Stimulated activated CD4-positive, alpha-beta T cell treated with anti-CD3 and anti-CD28 coated beads, Interleukin-4, amount 100 ng/mL, for 1 hour (primary cell): ENCODE results near the gene NEURL3.
"Not testable (repeated sequence)": the region's sequence is repeated elsewhere in the genome, so short reads cannot be mapped to it uniquely, and the experiment has no call there.

Experiments
- DNase-seq: peaks from one replicate; pipeline ENCODE4 v3.0.0-alpha.2; 2020

The NEURL3 gene, protein sequence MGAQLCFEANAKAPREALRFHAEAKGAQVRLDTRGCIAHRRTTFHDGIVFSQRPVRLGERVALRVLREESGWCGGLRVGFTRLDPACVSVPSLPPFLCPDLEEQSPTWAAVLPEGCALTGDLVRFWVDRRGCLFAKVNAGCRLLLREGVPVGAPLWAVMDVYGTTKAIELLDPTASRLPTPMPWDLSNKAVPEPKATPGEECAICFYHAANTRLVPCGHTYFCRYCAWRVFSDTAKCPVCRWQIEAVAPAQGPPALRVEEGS

DNA sequence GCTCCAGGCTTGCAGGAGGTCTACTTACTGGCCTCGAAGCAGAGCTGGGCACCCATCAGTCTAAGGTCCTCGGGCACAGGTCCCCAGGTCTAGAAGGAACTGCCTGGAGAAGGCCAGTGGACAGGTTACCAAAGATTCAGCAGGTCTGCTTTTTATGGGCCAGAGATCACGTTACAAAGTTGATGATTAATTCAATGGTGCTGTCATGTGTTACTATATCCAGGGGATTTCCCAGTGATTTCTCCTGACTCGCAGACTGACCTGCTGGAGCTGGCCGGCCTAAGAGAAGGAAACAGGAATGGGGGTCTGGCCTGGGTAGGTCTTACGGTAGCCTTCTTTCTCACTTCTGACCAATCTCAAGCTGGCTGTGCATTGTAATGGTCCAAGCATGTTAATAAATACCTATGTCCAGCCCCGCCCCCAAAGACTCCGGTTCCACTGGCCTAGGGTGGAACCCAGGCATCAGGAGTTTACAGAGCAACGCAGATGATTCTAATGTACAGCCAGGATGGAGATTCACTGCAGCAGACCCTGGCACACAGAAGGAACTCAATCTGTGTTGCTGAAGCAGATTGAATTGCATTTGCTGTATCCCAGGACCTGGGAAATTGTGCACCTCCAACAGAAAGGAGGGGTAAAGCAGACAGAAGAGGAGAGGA is at the start of gene NEURL3:
Gene NEURL3 (minus strand): TSS at position 127 of the 659 bp plus-strand sequence. CDS start 71 bp downstream, at position 56.
- no peak for DNase-seq

DNA sequence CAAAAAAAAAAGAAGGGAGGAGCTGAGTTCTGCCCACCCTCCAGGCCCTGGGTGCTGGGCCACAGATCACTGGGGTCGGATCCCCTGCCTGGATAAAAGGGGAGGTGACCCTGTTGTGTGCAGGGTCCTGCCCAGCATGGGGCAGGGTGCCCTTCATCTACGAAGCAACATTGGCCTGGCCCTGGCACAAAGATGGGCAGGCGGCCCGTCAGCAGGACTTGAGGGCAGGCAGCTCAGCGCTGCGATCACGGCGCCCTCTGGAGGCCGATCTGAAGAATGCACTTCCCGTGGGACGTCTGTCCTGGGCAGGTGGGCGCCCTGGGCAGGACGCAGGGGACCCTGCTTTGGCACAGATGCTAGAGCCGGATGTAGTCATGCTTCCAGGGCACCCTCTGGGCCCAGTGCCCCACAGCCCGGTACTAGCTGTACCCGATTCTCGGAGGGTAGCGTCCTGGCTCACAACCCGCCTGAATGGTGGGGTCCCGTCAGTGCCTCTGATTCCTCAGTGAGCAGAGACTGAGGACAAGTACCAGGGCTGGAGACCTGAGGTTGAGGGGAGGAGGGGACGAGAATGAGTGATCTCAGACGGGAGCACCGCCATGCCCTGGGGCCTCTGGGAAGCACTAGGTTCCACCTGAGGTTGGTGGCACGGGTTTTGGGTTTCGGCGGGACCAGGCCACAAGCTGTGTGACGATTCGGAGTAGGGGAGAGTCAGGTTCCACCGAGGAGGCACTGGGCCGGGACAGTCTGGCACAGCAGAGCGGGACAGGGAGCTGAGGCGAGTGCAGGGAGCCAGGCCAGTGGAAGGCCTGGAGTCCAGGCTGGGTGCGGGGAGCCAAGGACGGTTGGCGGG is 49.4 kb upstream of the NEURL3 start:
- DNase-seq: peak; percentile 71

DNA sequence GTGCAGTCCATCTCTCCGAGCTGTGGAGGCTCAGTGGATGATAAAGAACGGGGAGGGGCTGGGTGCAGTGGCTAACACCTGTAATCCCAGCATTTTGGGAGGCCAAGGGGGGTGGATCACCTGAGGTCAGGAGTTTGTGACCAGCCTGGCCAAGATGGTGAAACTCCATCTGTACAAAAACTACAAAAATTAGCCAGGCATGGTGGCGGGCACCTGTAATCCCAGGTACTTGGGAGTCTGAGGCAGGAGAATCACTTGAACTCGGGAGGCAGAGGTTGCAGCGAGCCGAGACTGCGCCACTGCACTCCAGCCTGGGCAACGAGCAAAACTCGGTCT is 48.8 kb upstream of the NEURL3 start:
- not testable (repeated sequence) for DNase-seq

DNA sequence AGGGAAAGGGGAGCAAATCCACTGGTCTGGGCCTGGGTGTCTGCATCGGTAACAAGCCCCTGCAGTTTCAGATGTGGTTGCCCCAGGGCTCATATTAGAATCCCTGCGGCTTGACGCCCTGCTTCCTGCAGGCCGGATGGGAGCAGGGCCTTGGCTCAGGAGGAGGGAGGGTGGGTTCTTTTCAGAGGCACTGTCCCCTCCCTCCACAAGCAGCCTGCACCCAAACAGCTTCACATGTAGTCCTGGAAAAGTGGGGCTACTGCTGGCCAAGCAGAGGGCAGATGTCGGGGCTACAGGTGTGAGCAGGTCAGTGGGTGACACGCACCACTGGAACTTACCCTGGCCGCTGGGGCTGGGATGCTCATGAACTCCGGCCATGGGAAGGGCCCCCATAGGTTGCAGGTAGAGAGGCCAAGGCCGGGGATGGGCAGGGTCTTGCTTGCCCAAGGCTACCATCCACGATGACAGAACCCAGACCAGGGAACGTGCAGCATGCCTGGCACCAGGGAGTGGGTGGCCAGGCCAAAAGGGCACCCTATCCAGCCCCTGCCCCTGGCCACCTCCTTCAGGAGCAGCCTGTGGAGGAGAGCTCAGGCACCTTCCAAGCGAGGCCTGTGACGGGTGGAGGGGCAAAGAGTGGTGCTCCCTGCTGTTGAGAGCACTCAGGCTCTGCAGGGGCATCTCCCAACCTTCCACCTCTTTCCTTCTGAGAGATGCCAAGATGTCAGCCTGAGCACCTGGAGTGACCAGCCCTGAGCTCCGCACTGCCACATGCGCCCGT is 48.2 kb upstream of the NEURL3 start:
- no peak for DNase-seq

DNA sequence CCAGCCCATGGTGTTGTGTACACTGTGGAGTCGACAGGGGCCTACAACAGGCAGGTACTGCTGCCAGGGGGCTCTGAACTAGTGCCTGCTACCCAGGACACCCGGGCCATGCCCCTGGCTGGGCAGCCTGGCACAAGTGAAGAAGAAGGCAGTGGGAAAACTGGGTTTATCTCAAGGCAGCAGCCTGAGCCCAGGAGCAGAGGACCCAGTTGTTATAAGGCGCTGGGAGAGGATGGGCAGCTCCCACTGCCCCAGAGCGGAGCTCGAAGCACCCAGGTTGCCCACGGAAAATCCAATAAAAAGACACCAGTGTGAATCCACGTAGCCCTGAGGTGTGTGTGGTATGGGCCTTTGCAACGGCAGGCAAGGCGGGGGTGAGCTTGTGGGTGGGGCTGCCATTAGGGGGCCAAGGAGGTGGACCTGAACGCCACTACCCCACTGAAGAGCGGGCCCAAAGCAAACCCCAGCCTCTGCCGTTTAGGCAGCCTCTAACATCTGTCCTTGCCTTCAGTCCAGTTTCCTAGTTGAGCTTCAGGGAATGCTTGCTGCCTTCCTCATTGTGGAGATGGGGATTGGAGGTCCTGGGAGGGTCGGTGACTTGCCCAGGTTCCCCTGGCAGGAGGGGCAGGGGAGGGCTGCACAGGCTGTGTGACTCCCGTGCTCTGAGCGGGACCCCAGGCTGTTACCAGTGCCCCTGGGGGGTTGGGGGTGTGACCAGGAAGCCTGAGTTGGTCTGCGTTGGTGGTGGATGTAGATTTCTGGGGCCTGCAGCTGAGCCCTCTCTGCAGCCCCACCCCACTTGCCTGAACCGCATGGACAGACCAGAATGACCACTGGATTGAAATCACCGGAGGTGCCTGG is 47.4 kb upstream of the NEURL3 start:
- DNase-seq: no peak

DNA sequence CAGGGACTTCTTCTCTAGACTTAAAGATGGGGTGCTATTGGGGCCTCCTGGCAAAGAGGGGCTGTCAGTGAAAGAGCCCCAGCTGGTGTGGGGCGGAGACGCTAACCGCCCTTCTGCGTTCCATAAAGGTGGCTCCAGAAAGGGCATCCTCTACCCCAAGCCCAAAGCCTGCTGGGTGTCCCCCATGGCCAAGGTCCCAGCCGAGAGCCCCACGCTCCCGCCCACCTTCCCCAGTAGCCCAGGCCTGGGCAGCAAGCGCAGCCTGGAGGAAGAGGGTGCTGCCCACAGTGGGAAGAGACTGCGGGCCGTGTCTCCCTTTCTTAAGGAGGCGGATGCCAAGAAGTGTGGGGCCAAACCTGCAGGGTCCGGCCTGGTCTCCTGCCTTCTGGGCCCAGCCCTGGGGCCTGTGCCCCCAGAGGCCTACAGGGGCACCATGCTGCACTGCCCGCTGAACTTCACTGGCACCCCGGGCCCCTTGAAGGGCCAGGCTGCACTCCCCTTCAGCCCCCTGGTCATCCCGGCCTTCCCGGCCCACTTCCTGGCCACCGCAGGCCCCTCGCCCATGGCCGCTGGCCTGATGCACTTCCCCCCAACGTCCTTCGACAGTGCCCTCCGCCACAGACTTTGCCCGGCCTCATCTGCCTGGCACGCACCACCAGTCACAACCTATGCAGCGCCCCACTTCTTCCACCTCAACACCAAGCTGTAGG is 46.6 kb upstream of the NEURL3 start:
- no peak for DNase-seq

DNA sequence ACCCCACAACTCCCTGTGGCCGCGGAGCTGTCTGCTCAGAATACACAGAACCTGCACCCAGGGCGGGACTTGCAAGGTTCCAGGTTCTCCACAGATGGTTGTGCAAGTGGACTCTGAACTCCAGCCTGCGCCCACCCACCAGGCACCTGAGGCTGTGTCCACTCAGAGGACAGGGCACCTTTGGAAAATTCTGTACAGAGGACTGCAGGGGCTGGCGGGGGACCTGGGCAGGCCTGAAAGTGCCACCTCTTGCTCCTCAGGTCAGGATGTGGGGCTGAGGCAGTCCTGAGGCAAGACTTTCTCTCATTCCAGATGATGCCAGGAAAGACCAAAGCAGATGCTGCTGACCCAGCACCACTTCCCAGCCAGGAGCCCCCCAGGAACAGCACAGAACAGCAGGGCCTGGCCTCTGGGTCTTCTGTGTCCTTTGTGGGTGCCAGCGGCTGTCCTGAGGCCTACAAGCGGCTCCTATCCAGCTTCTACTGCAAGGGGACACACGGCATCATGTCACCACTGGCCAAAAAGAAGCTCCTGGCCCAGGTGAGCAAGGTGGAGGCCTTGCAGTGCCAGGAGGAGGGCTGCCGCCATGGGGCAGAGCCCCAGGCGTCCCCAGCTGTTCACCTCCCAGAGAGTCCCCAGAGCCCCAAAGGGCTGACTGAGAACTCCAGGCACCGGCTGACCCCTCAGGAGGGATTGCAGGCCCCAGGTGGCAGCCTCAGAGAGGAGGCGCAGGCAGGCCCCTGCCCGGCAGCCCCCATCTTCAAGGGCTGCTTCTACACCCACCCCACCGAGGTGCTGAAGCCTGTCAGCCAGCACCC is 45.8 kb upstream of the NEURL3 start:
- DNase-seq: no peak

DNA sequence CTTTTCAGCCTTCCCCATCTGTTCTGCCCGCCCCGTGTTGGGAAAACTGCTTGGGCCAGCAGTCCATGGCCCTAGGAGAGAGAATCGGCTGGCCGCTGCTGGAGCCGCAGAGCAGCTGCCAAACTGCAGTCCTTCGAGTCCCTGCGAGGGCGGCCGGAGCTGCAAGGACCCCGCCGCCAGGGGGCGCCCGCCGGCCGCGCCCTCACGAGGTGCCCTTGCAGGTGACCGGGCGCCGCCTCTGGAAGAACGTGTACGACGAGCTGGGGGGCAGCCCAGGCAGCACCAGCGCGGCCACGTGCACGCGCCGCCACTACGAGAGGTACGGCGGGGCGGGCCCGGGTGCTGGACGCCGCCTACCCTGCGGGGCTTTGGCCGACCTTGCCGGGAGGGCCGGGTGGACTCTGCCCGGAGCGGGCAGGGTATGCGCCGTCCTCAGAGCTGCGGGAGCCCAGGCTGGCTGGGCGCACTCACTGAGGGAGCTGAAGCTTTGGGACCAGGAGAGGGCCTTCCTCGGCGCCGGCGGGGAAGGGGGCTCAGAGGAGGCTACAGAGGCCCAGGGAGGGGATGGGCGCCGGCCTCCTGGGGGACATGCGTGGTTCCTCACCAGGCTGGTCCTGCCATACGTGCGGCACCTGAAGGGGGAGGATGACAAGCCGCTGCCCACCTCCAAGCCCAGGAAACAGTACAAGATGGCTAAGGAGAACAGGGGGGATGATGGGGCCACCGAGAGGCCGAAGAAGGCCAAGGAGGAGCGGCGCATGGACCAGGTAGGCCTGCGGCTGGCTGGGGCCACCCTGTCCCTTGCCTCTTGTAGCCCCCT is 45.0 kb upstream of the NEURL3 start:
- DNase-seq: no peak

DNA sequence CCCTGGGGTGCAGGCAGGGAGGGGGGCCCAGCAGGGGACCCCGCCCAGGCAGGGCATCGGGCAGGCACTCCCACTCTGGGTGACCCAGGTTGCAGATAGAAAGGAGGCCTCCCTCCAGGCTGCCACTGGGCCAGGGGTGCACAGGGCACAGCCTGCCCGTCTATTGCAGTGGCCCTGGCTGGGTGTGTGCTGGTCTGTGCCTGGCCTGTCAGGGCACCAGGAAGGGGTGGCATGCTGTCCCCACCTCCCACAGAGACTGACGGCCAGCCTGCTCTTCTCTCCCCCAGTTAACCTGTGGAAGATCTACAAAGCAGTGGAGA is 44.3 kb upstream of the NEURL3 start:
- no peak for DNase-seq

DNA sequence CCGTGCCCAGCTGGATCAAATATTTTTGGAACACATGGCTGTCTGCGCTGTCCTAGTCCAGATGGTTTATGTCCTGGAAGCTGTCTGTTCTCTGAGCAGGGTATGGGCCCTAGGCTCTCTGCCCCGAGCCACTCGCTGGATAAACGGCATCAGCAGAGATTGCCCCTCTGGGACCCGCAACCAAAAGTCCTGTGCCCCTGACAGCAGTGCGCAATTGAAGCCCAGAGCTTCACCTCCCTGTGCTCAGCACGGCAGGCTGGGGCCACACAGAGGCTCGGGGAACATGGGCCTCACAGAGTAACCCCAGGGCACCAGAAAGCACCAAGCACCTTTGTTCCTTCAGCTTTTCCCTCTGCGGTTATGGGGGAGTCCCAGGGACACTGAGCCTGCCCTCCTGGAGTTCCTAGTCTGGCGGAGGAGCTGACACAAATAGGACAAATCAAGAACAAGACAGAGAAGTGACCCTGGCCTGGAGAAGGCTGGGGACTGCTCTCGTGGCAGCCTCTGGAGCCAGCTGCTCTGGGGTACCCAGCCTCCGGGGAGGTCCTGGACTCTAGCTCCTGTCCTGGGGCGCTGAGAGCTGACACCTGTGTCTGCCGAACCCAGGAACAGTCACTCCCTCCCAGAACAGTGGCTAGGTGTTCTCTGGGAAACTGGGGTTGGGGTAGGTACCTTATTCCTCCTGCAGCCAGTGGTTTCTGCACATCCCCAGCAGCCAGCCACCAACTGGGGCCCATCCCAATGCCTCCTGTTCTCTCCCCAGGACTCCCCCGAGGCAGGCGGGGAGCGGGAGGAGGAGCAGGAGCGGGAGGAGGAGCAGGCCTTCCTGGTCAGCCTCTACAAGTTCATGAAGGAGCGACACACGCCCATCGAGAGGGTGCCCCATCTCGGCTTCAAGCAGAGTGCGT is 43.7 kb upstream of the NEURL3 start:
- no peak for DNase-seq

DNA sequence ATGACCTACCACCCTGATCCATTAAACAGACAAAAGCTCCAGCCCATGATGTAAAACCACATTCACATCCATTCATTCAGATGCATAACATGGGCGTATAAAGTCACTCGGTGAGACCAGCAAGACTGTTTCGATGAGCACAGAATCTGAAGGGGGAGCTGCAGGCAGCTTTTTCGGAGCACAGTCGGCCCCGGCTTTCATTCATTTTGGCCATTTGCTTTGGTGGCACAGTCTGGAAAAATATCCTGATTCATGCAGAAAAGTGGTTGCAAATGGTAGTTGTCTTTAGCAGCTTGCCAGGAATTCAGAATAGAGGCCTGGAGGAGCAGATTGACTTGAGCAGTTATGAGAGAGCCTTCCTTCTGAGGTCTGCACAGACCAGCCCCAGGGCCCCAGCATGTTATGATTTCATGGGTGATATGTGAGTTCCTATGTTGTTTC is 42.6 kb upstream of the NEURL3 start:
- DNase-seq: no peak

DNA sequence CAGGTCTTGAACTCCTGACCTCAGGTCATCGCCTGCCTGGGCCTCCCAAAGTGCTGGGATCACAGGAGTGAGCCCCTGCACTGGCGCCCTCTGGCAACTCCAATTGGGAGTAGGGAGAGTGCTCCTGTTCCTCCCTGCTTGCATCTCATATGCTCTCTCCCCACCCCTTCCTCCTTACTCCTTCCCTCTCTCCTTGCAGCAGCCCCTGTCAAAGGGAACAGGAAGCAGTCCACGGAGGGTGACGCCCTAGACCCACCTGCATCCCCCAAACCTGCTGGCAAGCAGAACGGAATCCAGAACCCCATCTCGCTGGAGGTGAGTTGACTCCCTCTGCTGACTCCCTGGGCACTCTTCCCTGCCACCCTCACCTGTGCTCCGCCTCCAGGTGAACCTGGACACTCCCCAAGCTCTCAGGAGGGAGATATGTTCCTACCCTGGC is 42.1 kb upstream of the NEURL3 start:
- DNase-seq: no peak

DNA sequence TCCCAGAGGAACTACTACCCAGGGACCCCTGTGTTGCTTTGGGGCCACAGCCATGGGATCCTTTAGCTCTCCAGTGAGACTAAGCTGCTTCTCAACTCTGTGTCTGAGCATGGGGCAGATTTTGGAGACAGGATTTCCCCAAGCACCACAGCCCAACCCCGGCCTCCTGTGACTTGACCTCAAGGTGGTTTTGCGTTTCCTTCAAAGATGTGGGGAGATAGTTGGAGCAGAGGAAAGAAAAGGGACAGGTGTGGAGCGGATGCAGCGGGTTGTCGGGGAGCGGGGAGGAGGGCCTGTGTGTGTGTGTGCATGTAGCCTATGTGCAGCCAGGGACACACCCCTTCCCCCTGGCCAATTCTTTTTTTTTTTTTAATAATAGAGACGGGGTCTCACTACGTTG is 41.6 kb upstream of the NEURL3 start:
- no peak for DNase-seq

DNA sequence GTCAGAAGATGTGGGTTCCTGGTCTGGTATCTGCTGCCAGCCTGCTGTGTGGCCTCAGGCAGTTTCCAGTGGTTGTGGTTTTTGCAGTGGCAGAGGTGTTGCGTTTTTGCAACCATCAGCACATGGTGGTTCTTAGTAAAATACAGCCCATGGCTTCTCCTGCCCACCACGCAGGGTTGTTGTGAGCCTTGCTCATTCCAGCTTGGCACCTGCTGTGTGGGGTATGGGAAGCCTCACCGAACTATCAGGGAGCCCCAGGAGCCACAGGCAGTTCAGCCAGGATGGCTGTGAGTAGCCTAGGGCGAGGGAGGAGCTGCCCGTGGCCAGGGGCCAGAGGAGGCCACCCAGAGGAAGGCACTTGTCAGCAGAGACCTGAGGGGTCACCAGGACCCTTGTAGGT is 41.2 kb upstream of the NEURL3 start:
- no peak for DNase-seq

DNA sequence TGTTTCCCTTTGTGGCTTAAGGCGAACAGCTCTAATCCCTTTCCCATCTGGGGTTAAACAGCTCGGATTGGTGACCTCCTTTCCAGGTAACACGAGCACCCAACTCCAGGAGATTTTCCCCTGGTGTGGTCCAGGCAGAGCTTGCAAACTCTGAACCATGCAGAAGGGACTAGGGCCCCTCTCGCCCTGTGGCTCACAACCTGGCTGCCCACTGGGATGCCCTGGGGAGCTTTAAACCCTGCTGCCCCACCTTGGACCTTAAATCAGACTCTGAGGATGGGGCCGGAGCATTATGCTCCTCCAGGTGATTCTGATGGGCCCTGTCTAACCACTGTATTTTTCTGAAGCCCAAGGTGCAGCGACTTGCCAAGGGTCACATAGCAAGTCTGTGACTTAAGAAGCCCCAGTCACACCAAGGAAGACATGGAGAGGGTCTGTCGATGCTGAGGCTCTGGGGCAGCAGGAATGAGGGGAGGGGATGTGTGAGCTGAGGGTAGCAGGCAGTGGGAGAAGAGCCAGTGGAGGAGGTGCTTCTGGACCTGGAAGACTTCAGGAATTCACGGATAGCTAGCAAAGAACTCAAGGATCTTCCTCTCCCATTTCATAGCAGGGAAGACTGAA is 37.3 kb upstream of the NEURL3 start:
- no peak for DNase-seq

DNA sequence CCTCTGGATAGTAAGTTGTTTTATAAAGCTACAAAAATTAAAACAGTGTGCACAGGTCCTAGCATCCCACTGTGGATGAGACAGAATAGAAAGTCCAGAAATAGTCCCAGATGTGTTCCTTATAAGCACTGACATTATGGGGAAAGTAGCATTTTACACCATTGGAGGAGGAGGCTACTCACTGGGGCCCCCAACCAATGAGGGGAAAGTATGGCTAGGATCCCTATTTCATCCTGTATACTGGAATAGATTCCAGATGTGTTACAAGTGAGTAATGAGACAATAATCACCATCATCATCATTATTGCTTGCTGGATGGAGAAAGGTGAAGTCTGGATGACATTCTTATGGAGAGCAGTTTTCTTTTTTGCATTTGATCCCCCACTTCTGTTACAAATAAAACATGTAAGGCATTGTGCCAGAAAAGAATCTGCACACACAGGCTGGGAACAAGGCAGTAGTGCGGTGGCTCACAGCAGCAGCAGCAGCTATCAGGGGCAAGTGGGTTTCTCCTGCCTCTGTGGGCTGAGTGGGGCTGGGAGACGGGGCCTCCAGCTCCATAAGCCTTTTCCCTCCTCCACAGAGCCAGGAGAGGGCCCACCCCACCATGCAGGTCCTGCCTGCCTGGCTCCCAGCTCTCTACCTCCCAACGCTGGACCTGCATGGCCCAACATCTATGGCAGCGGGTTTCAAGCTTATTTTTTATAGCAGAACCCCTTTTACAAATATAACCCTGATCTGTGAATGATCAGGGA is 36.4 kb upstream of the NEURL3 start:
- DNase-seq: no peak

DNA sequence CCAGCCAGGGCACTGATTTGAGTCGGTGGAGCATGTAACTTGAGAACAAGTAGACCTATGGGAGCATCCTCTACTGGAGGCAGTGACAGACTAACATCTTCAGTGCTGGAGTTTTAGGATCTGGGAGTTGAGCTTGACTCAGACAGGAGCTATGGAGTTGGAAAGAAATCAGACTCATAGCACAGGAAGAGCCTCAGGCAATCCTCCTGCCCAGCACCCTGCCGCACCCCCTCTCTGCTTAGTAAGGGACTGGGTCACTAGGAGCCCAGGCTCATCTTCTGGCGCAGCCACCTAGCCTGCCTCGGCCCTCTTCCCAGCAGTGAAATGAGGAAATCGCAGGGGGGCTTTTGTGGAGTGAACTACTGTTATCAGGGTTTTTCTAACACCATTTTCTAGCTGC is 35.0 kb upstream of the NEURL3 start:
- no peak for DNase-seq
